ENCODE measurements around the gene TRIM15.
"Not testable (repeated sequence)": the region's sequence is repeated elsewhere in the genome, so short reads cannot be mapped to it uniquely, and the experiment has no call there.

Gene TRIM15

DNA sequence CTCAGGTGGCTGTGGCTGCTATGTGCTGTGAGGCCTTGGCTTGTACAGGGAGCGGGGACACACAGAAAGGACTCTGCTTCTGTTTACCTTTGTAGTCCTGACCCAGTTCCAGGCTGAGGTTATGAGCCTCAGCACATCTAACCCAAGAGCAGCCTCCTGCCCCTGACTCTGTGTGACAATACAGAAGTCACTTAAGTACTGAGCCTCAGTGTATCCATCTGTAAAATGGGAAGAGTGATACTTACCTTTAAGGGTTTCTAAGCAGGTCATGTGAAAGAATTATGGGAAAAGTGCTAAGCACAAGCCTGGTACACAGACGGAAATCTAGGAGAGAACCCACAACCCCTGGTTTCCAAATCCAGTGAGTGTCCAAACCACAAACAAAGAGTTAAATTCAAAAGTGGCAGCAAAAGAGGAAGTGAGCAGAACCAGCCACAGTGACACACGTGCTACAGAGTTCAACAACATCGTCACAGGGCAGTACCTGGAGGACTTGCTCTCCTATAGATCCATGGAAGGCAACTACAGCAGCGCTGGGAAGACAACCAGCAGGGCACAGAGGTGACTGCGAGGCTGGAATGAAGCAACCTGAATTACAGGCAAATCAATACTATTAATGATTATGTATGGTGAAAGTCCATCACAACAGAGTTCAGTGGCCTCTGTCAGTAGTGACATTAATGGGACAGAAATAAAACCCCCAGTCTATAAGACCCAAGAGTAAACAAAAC lies 37.4 kb downstream of the TRIM15 start:
- peak; percentile 39 for DNase-seq

DNA sequence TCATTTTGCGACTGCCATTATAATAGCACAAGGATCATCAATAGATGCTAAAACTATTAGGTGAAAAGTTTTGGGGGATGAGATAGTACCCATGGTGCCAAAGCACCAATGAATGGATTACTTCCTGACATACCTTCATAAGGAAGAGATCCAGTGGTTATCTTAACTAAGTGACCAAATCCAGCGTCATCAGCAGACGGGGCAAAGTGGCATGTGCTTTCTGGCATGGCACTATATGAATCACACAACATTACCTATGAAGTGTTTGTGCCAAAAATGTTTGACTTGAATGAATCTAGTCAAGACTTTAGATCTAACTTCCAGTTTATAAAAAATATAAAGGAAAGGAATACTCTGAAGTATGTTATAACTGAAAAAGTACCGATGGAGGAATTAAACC lies 39.0 kb downstream of the TRIM15 start:
- no peak for DNase-seq

DNA sequence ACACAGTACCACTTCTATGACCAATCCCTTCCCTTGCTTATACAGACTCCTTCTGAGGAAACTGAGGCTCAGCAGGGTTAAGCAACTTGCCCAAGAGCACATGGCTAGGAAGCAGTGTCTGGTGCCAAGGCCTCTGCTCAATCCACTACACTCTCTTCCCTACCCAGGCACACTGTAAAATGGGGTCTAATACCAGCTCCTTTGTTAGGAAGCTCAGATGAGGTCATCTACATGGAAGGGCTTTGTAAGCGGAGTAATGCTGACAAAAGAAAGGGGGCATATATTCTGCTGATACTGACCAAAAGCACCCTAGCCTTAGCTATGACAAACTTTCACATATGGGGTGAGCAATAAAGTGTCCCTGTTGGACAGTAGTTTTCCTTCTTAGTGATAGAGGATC lies 40.8 kb downstream of the TRIM15 start:
- DNase-seq: no peak

DNA sequence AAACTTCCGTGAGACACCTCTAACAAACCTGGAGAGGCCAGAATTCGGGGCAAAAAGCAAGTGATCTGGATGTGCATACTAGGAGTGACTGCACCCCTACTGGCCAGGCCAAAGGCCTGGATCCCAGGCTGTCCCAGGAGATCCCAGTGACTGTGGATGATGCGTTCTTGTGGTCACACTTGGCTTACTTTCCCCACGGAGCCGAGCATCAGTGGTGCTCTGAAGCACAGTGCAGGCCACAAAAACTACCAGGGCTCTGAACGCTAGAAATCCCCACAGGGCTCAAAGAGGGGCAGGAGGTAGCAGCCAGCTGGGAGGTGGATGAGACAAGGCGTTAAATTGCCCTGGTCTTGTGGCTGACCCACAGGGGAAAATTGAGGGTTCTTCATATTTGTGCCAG lies 42.8 kb downstream of the TRIM15 start:
- DNase-seq: no peak

DNA sequence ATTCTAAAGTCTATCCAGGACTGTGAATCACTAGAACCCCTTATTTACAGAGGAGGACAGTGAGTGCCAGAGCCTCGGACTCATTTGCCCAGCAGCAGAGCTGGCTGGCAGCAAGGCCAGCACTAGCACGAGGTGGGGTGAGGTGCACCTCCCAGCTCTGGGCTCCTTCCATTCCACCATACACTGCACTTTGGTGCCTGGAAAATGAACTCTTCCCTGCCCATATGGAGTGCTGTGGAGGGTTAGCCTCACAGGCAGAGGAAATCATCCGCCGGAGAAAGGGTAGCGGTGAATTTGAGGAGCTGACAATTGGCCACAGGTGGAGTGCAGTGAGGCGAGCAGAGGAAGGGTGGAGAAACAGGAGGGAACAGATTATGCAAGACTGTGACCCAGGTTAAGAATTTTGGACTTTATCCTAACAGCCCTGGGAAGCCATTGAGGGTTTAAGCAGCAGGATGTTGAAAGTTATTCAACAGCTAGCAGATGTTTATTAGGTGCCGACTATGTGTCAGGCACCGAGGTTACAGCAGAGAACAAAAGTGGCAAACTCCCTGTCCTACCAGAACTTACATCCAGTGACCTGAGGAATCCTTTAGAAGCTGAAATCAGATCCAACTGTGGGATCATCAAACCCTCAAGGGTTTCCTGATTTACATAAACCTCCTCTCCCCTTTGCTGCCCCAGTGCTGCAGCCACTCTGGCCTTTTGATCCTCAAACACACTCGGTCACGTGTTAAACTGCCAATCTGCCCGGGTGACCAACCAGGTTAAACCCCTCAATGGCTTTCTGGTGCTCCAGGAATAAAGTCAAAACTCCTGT lies 43.7 kb downstream of the TRIM15 start:
- DNase-seq: no peak

DNA sequence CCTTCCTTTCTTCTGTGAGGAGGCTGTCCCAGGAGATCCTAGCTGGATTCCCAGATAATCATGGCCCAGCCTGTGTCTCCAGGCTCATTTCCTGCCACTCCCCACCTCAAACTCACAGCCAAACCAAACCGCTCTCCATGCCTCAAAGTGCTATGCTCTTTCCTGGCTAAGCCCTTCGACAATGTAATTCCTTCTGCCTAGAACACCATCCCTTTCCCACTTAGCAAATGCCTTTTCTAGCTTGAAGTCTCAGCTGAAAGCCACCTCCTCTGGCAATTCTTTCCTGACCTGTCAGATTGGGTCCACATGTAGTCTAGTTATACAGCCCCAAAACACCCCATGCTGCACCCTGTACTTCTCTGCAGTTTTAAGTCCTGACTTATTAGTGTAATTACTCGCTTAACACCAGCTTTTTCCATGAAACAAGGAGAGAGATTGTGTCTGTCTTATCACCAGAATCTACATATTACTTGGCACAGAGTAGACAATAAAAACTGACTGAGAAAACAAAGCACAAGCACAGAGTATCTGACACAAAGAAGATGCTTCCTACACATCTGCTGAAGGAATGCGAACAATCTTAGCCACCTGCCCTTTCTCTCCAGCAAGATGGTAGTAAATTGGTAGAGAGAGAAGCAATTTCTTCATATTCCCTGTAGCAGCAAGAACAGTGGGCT lies 44.4 kb downstream of the TRIM15 start:
- DNase-seq: no peak

DNA sequence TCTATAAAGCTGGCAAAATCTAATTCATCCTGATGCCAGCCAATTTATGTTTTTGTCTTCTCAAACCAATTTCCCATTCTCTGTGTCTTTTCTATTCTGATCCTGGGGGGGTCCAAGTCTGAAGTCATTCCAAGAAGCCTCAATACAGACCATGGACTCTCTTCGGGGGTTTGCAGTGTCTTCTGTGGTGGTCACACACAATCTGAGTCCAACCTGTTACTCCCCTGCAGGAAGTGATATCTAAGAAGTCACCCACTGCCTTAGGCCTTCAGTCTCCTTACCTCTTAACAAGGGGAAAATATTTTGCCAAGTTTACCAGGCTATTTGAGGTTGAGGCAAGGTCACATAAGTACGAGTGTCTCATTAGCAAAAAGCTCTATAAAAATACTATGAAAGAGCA lies 48.0 kb downstream of the TRIM15 start:
- DNase-seq: no peak

DNA sequence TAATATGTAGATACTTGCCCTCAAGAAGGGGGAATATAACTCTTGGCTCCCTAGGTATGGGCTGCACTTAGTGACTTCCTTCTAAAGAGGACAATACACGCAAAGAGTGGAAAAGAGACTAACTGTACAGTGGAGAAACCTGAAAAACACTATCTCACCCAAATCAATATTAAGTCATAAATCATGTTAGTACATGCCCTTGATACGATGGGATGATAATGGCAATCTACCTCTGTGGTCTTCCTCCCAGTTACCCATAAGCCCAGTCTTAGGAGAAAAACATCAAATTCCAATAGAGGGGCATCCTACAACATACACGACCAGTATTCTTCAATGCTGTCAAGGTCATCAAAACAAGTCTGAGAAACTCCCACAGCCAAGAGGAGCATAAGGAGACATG lies 48.6 kb downstream of the TRIM15 start:
- no peak for DNase-seq

DNA sequence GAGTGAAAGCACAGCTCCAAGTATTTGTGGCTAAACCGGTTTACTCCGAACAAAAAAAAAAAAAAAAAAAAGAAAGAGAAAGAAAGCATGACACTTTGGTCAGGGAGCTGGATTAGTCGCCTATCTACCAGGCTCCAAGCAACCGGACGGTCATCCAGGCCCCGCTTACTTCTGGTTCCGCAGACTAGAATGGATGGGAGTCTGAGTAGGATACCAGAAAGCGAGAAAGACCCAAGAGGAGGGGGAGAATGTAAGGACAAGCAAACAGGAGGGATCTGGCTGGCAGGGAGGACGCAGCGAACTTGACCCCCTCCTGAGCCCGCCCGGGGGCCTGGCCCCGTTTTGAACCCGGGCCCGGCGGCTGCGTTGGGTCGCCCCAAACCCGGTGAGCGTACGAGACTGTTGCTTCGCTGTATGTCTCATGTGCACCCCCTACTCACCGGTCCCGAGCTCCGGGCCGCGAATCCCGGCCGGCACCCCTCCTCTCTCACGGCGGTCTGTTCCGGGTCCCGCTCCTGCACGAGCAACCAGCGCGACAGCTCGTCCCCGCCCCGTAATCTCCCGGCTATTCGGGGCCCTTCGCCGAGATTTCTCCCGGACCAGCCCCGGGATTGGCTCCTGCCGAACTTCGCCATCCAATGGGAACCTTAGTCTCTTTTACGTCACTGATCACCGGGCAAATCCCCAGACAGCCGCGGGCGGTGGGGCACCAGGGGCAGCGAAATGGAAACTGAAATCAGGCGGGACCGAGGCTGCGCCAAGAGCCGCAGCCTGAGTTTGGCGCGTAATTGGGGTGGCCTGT lies 49.7 kb downstream of the TRIM15 start, which contains the start of gene TRIM26:
Gene TRIM26, minus strand, starts transcription at position 542 of the 802 bp plus-strand sequence. CDS start 14,303 bp downstream, outside the sequence.
- peak; percentile 96 for DNase-seq

DNA sequence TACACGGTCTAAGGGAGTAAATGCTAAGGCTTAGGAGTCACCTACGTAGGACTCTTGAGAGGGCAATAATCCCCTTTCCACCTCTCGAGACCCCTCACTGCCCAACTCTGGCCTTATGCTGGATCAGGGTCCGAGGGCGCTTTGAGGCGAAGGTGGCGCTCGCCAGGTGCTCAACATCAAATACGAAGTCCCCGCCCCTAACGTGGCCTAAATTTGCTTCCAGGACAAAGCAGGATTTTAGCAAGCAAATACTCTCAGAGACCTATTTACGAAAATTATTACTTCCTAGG lies 50.3 kb downstream of the TRIM15 start:
- DNase-seq: no peak

DNA sequence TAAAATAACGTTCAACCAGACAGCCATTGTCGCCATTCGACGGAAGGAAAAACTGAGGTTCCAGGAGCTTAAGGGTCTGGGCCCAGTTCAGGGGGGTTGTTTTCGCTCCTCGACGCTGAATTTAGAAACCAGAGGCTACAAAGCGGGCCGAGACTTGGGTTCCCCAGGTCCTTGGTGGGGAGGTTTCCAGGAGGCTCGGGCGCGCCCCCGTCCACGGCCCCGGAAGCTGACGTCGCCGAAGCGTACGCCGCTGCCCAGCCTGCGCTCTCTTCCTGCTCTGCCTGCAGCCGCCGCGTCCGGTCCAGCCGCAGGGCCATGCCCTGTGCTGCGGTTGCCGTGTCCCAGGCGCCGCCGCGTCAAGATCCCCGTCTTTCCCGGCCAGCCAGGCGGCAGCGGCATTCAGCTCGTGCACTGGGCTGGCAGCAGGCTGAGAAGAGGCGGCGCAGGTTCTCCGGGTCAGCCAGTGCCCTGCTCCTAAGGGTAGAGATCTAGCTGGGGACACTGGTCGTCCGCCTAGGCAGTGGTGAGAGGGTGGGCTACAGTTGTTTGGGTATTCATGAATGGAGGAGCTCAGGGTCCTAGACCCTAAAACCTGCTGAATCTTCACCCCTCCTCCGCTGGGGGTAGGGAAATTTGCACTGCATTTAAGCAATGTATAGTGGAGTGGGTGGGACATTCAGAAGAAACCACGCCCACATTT lies 50.8 kb downstream of the TRIM15 start:
- DNase-seq: peak; percentile 80

DNA sequence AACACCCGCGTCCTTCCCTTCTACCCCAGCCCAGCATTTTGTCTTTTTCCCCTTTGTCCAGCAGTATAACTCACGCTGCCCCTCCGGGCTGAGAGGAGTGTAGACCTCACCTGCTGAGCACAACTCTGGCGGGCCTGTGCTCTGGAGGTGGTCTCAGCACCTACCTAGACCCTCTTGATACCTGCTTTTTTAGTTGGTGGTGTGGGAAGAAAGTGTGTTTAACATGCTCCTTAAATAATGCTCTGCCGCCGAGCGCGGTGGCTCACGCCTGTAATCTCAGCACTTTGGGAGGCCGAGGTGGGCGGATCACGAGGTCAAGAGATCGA lies 51.3 kb downstream of the TRIM15 start:
- no peak for DNase-seq

DNA sequence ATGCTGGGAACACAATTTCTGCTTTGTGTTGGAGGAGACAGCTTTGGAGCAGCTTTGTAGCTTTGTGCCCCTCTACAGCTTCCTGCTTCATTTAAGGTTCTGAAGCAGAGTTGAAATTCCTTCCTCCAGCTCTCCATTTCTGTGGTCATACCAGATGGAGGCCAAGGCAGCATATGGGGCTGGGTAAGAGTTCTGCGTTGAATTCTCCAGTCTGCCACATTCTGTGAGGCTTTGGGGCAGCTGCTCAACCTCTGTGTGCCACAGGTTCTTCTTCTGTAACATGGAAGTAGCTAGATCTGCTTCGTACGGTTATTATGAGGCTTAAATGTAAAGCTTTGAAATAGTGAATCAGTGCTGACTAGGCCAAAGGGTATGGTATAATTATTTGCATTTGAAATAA lies 52.8 kb downstream of the TRIM15 start:
- DNase-seq: no peak

DNA sequence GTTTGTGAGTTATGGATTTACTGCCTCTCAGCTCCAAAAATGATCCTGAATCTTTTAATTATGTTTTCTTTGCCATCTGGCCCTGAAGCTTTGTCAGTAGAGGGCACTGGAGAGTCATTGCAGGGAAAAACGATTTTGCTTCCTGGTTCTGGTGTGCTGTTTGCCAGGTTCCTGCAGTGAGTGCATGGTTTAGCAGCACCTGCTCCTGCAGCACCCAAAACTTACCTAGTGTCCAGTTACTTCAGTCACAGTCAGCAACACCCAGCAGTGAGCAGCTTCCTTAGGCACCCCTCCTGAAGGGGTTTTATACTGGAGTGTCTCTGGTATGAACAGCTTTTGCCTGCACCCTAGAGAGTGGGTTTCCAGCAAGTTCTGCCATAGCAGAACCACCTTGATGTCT lies 55.9 kb downstream of the TRIM15 start:
- peak; percentile 31 for DNase-seq

DNA sequence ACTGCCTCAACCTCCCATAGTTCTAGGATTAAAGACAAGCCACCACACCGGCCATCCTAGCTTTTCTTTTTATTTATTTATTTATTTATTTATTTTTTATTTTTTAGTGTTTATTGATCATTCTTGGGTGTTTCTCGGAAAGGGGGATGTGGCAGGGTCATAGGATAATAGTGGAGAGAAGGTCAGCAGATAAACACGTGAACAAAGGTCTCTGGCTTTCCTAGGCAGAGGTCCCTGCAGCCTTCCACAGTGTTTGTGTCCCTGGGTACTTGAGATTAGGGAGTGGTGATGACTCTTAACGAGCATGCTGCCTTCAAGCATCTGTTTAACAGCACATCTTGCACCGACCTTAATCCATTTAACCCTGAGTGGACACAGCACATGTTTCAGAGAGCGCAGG lies 58.0 kb downstream of the TRIM15 start:
- DNase-seq: not testable (repeated sequence)

DNA sequence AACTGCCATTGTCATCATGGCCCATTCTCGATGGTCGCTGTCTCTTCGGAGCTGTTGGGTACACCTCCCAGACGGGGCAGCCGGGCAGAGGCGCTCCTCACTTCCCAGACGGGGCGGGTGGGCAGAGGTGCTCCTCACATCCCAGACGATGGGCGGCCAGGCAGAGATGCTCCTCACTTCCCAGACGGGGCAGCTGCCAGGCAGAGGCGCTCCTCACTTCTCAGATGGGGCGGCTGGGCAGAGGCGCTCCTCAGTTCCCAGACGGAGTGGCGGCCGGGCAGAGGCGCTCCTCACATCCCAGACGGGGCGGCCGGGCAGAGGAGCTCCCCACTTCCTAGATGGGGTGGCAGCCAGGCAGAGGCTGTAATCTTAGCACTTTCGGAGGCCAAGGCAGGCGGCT lies 58.6 kb downstream of the TRIM15 start:
- DNase-seq: not testable (repeated sequence)

Data from CD4-positive, alpha-beta T cell treated with Interferon gamma for 1 hour (primary cell).